ENCODE measurements around the gene FAIM2. TPM values are rescaled to one million over a fixed set of nuclear protein-coding genes. Genes with fewer than 3 reads are reported as not detected.

Gene FAIM2
- polyA plus RNA-seq, 2 of the 4 experiments (the other 2 are of a cell fraction): 0.23 TPM; not detected in 1

GRCh38 chr12:49873361-49873934, 30.3 kb downstream of the FAIM2 start:
- WGBS (ENCODE audit: missing lambda C conversion rate): 60% methylated on average over 3 of the region's 3 CpGs
- Histone ChIP-seq H3K4me2 (no peak overlapping the region), H3K27ac (no peak overlapping the region), H3K4me3 (no peak overlapping the region), H3K9me3 (no peaks in the 10 kb centered on the region), H3K4me1 (no peaks in the 10 kb centered on the region)
- no peak for FAIRE-seq
- no peak for DNase-seq (ENCODE audit: low read depth in 1 of 2, low spot score in 1 of 2)
- ChIA-PET CTCF (interaction anchor here (1.2 to 11.5 kb wide), 2 partner anchors 72 to 94 kb away, joined by 4 to 104 read pairs; no protein-coding TSS in a partner anchor), POLR2A (no interaction called here)
- TF ChIP-seq MAFK (IDR thresholded peaks at IDR 0.05; ENCODE audit: partially characterized antibody) (peak; percentile 43), EHF (CRISPR knock-in tag; IDR thresholded peaks at IDR 0.05) (no peak)
- ATAC-seq: no peak

- ATAC-seq (no peak), DNase-seq (ENCODE audit: low read depth in 1 of 2, low spot score in 1 of 2) (no peak), FAIRE-seq (no peak)
- H3K27ac ChIP-seq: no peak overlapping the region
- 75% methylated on average over 6 of the region's 6 CpGs for WGBS (ENCODE audit: missing lambda C conversion rate)
- ChIA-PET POLR2A (no interaction called here), CTCF (interaction anchor here (1.2 to 11.5 kb wide), 3 partner anchors 40 to 94 kb away, joined by 4 to 104 read pairs (median 4); no protein-coding TSS in a partner anchor)
- H3K9me3 ChIP-seq: no peaks in the 10 kb centered on the region
- TF ChIP-seq E2F6 (IDR thresholded peaks at IDR 0.05; ENCODE audit: borderline replicate concordance, low read depth) (no peak), RNF2 (IDR thresholded peaks at IDR 0.05; ENCODE audit: borderline replicate concordance, low read depth) (no peak), SMC3 (IDR thresholded peaks at IDR 0.05) (no peak), CBX2 (IDR thresholded peaks at IDR 0.05; ENCODE audit: borderline replicate concordance, low read depth) (no peak), RCOR1 (IDR thresholded peaks at IDR 0.05; ENCODE audit: low read depth, low read length) (no peak), ELK1 (IDR thresholded peaks at IDR 0.05; ENCODE audit: low read depth, low read length) (no peak), NFE2L2 (conservative IDR thresholded peaks at IDR 0.05; ENCODE audit: low read length) (no peak), JUNB (IDR thresholded peaks at IDR 0.05) (no peak), TP53 (CRISPR knock-in tag; IDR thresholded peaks at IDR 0.05) (no peak), REST (IDR thresholded peaks at IDR 0.05) (no peak), PHF8 (IDR thresholded peaks at IDR 0.05; ENCODE audit: borderline replicate concordance, low read depth) (no peak), CEBPB (IDR thresholded peaks at IDR 0.05) (no peak), HEYL (CRISPR knock-in tag; IDR thresholded peaks at IDR 0.05) (no peak), HDAC2 (IDR thresholded peaks at IDR 0.05) (no peak), ZNF302 (CRISPR knock-in tag; IDR thresholded peaks at IDR 0.05) (no peak), FOSL2 (IDR thresholded peaks at IDR 0.05) (no peak), FOSL2 (CRISPR knock-in tag; IDR thresholded peaks at IDR 0.05) (no peak), RFX5 (IDR thresholded peaks at IDR 0.05) (no peak), KDM1A (IDR thresholded peaks at IDR 0.05; ENCODE audit: low read depth) (no peak), RARB (CRISPR knock-in tag; IDR thresholded peaks at IDR 0.05) (no peak)
- TF ChIP-seq, protein P1, sequence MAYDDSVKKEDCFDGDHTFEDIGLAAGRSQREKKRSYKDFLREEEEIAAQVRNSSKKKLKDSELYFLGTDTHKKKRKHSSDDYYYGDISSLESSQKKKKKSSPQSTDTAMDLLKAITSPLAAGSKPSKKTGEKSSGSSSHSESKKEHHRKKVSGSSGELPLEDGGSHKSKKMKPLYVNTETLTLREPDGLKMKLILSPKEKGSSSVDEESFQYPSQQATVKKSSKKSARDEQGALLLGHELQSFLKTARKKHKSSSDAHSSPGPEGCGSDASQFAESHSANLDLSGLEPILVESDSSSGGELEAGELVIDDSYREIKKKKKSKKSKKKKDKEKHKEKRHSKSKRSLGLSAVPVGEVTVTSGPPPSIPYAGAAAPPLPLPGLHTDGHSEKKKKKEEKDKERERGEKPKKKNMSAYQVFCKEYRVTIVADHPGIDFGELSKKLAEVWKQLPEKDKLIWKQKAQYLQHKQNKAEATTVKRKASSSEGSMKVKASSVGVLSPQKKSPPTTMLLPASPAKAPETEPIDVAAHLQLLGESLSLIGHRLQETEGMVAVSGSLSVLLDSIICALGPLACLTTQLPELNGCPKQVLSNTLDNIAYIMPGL (CRISPR knock-in tag; IDR thresholded peaks at IDR 0.05; ENCODE audit: borderline replicate concordance): no peak
- H3K4me1 ChIP-seq: no peaks in the 10 kb centered on the region
- H3K4me2 ChIP-seq: no peak overlapping the region
- no peak overlapping the region for H3K4me3 ChIP-seq
Observed at GRCh38 chr12:49872781-49873181, 30.9 kb downstream of the FAIM2 start.

Measured in A549 (cell line).